Adrenal gland (tissue), 12 donors: ENCODE results near the gene HELT. TPM values are rescaled to one million over a fixed set of nuclear protein-coding genes. Genes with fewer than 3 reads are reported as not detected.

Source experiments
- DNase-seq, 7 donors: peaks; one replicate each; pipeline ENCODE4 v3.0.0-alpha.2; 2019 to 2020
- H3K27ac ChIP-seq, 5 donors: fragments of 200-600 bp; sonication (generic) in 4 of 5; 1 replicate in 3 of 5; 2 replicates in 2 of 5; pipeline versions ENCODE4 v1.5.1 to v1.8.0; 2016 to 2020; ENCODE audit warnings: mild to moderate bottlenecking in 1 of 5
- H3K27me3 ChIP-seq: fragments of 200-600 bp; 2 replicates; pipeline ENCODE4 v1.8.0; 2021
- H3K36me3 ChIP-seq, 2 donors: fragments of 200-600 bp; replicated peaks in 1 of 2; 1 replicate in 1 of 2; 2 replicates in 1 of 2; pipeline versions ENCODE4 v1.5.1 to v1.8.0; 2018 to 2022
- H3K4me1 ChIP-seq, 2 donors: fragments of 200-600 bp; replicated peaks in 1 of 2; 1 replicate in 1 of 2; 2 replicates in 1 of 2; pipeline versions ENCODE4 v1.5.1 to v1.8.0; 2018 to 2021
- H3K4me3 ChIP-seq, 4 donors: fragments of 200-600 bp; sonication (generic) in 3 of 4; one replicate each; pipeline ENCODE4 v1.5.1; 2016 to 2018
- H3K9me3 ChIP-seq, 3 donors: fragments of 200-600 bp; sonication (generic) in 1 of 3; replicated peaks in 1 of 3; 1 replicate in 2 of 3; 2 replicates in 1 of 3; pipeline versions ENCODE4 v1.5.1 to v1.8.0; 2016 to 2021
- CTCF ChIP-seq, 6 experiments: fragments of 450-650 bp in 4 of 6; fragments of 200-600 bp in 2 of 6; sonication (generic) in 1 of 6; IDR thresholded peaks; 1 replicate in 5 of 6; 2 replicates in 1 of 6; pipeline versions ENCODE4 v1.5.1 to v1.8.0; 2016 to 2021; ENCODE audit warnings: antibody characterized with exemption in 6 of 6, mild to moderate bottlenecking in 2 of 6, moderate library complexity in 1 of 6
- POLR2A ChIP-seq, 2 donors: fragments of 450-650 bp; IDR thresholded peaks; one replicate each; pipeline ENCODE4 v1.6.1; 2017; ENCODE audit warnings: antibody characterized with exemption in 2 of 2, mild to moderate bottlenecking in 2 of 2, moderate library complexity in 1 of 2
- WGBS, 4 donors: extraction: QIAGEN DNeasy Blood & Tissue Kit in 2 of 4; methylation state at CpG; one replicate each; pipeline versions ENCODE4 v1.1.5 to v1.1.7; 2013 to 2017; 5-methylcytosine and 5-hydroxymethylcytosine counted together
- intact Hi-C, 2 donors: fragments of 100-400 bp; cut with DNase I; formaldehyde crosslinking; loops; one replicate each; pipeline versions ENCODE4 v1.14.1 to v1.15.0; 2022 to 2023
- polyA plus RNA-seq, 3 donors: library from polyadenylated mRNA; stranded (reverse); fragments of 200-250 nt in 2 of 3; fragments of 350-450 nt in 1 of 3; fragmentation: Illumina TruSeq in 1 of 3; extraction: RNeasy Lipid Tissue Mini Kit (QIAGEN cat#74804) in 1 of 3; gene quantifications; one replicate each; pipeline ENCODE4 v1.2.3, GENCODE V29; 2013 to 2014
- total RNA-seq, 9 donors: library from RNA; depleted of rRNA in 4 of 9; stranded (reverse); fragments of >200 nt in 4 of 9; fragments of 120-200 nt in 1 of 9; fragmentation: NEBNext Ultra II Directional in 1 of 9; extraction: Animal tissue kit (Norgen Biotek cat#: 25700) in 1 of 9; gene quantifications; one replicate each; pipeline versions ENCODE4 v1.1.0 to v1.2.4, GENCODE V29; 2013 to 2023
- donor health status: healthy with polysubstance abuse.
- donor health status: Bipolar disorder and iron deficiency.
- donor health status: DM: yes; HTN: yes; CAD: no.
- donor health status: DM: no; HTN: no; CAD: no.
- donor health status: DM: no; HTN: no; CAD: no.
- donor health status: DM: yes; HTN: yes; CAD: no.

HELT gene
- total and polyA plus RNA-seq, 12 donors: not detected

- TF ChIP-seq CTCF (IDR thresholded peaks at IDR 0.05) (no peak), POLR2A (IDR thresholded peaks at IDR 0.05) (no peak)
- Histone ChIP-seq H3K9me3 (no peaks in the 10 kb centered on the region), H3K27ac (no peak overlapping the region), H3K4me1 (peaks cover 0 to 7% of the 10 kb centered on the region in 2 donors), H3K4me3 (no peak overlapping the region), H3K27me3 (peaks cover 4% of the 10 kb centered on the region), H3K36me3 (no peaks in the 10 kb centered on the region)
- 62 to 88% (median 77%) methylated on average over 3 of the region's 3 CpGs for WGBS, 4 donors
- DNase-seq: no peak
- intact Hi-C loops: no loop called here
These were observed 50.5 kb downstream of the HELT start for GRCh38 chr4:185068837-185069236.

Other genes starting within 250 kb of the HELT start
- 100 to 1,000 TPM in 1 of 9 donors, 10 to 100 TPM in 7, 1 to 10 TPM in 1; 6.2 to 113 (median 66.8) TPM for gene ACSL1, start 192.5 kb upstream of the HELT start, total RNA-seq
- 10 to 100 TPM; 56.9 to 95.1 (median 87.2) TPM for gene ACSL1, start 192.5 kb upstream of the HELT start, polyA plus RNA-seq
- gene SLC25A4, start 124.8 kb downstream of the HELT start, total RNA-seq: 10 to 100 TPM; 19.9 to 42.1 (median 29.4) TPM
- gene SLC25A4, start 124.8 kb downstream of the HELT start, polyA plus RNA-seq: 10 to 100 TPM; 14.0 to 35.7 (median 20.5) TPM
- gene CFAP97, start 185.5 kb downstream of the HELT start, total RNA-seq: 10 to 100 TPM; 13.6 to 32.8 (median 26.7) TPM
- gene CFAP97, start 185.5 kb downstream of the HELT start, polyA plus RNA-seq: 10 to 100 TPM in 1 of 3 donors, 1 to 10 TPM in 2; 3.9 to 33.3 (median 5.6) TPM
- 10 to 100 TPM in 8 of 9 donors, 1 to 10 TPM in 1; 9.9 to 29.3 (median 16.7) TPM for gene SNX25, start 191.1 kb downstream of the HELT start, total RNA-seq
- 10 to 100 TPM in 1 of 3 donors, 1 to 10 TPM in 2; 4.7 to 11.0 (median 5.9) TPM for gene SNX25, start 191.1 kb downstream of the HELT start, polyA plus RNA-seq